Measurements from ENCODE around the gene CAPN9.
"Not testable (repeated sequence)": the region's sequence is repeated elsewhere in the genome, so short reads cannot be mapped to it uniquely, and the experiment has no call there.

Gene CAPN9

DNA sequence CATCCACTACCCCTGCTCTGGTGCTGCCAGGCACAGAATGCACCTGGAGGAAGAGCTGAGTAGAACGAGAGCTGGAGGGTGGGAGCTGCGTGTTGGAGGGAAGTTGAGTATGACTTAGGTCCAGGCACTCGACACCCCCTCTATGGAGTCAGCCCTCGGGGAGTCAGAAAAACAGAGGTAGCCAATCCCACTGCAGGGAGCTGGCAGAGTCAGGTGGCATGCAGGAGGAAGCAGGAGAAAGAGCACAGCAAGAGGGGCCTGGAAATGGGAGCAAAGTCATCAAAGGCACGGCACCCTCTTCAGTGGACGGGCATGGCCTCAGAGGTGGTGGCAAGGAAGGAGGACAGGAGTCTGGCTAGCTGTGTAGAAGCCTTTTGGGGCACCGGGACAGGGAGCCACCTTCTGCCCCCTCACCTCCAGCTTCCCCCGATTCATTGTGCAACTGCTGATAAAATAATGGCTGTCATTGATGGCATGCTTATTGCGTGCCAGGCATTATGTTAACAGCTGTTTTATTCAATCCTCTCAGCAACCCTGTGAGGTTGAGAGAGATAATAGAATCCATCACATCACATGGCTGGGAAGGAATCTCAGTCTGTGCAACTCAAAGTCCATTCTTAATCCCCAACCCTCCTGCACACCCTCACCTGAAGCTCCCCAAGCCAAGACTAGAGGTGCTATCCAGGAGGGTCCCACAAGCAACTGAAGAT lies 79.1 kb downstream of the CAPN9 start:
- DNase-seq, result no peak

DNA sequence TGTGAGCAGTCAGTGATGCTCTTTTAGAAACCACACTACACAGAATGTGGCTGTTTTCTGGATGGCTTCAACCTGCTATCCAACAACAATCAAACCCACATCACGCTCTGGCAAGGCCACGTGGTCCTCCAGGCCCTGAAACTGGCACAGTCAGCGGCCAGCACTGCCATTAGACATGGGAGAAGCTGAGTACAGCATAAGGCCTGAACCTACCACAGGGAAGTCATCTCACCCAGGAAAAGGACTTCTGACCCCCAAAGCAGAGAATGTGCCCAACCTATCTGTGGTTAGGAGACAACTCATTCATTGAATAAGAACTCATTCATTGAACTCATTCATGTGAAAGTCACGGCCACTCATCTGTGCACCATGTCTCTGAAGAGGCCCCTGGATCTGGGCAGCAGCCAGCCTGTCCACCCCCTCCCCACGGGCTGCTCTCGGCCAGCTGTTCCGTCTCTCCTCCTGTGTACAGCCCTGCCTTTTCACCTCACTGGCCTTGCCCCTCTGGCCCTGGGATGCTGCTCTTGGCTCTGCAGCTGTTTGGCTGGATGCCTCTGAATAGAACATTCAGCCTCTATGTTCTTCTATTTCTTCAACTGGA lies 80.0 kb downstream of the CAPN9 start:
- no peak for DNase-seq

GRCh38 chr1:230827801-230828200 lies 80.6 kb downstream of the CAPN9 start:
- DNase-seq, result no peak

- no peak for DNase-seq
These were observed 81.2 kb downstream of the CAPN9 start for GRCh38 chr1:230828421-230828820.

GRCh38 chr1:230831771-230832170 lies 84.6 kb downstream of the CAPN9 start:
- no peak for DNase-seq

- DNase-seq, result no peak
These were observed 85.3 kb downstream of the CAPN9 start for GRCh38 chr1:230832476-230832875.

- DNase-seq, result no peak
These were observed 86.3 kb downstream of the CAPN9 start for GRCh38 chr1:230833511-230833910.

- DNase-seq, result no peak
These were observed 87.1 kb downstream of the CAPN9 start for GRCh38 chr1:230834292-230834691.

- no peak for DNase-seq
These were observed 89.2 kb downstream of the CAPN9 start for GRCh38 chr1:230836347-230836746.

GRCh38 chr1:230836793-230837192 lies 89.6 kb downstream of the CAPN9 start:
- DNase-seq, result no peak

GRCh38 chr1:230839173-230839572 lies 92.0 kb downstream of the CAPN9 start:
- no peak for DNase-seq

- DNase-seq, result no peak
These were observed 95.6 kb downstream of the CAPN9 start for GRCh38 chr1:230842801-230843200.

- DNase-seq, result no peak
These were observed 96.5 kb downstream of the CAPN9 start for GRCh38 chr1:230843503-230844309.

DNA sequence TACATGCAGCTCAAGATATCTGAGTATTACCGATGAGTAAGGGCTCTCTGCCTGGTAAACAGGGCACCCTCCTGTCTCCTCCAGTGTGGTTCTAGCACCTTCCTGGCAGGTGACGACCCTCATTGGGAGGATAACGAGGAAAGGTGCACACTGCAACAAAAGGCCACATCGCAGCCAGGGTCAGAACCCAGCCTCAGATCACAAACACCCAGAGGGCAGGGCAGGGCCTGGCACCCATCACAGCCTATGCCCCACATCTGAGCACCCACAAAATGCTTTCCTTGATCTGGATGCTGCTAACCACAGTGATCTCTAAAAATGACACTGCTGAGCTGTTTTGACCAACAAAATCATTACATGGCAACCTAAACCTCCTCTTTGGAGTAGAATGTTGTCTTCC lies 97.4 kb downstream of the CAPN9 start:
- no peak for DNase-seq

DNA sequence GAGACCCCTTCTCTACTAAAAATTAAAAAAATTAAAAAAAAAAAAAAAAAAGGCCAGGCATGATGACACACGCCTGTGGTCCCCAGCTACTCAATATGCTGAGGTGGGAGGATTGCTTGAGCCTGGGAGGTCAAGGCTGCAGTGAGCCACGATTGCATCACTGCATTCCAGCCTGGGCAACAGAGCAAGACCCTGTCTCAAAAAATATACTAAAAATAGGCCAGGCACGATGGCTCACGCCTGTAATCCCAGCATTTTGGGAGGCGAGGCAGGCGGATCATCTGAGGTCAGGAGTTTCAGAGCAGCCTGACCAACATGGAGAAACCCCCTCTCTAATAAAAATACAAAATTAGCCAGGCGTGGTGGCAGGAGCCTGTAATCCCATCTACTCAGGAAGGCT lies 98.0 kb downstream of the CAPN9 start:
- DNase-seq, result not testable (repeated sequence)

DNA sequence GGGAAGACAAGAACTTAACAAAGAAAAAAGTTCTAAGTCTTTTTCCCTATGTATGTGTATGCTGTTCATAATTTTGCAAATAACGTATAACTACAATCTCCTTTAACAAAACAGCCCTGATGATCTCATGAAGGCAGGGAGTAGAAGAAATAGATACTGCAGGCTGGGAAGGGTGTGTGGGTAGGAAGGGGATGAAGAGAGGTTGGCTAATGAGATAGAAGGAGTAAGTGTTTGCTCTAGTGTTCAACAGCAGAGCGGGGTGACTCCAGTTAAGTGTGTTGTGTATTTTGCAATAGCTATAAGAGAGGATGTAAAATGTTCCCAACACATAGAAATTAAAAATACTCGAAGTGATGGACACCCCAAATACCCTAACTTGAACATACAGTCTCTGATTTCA lies 101.0 kb downstream of the CAPN9 start:
- no peak for DNase-seq

GRCh38 chr1:230849451-230850224 lies 102.5 kb downstream of the CAPN9 start:
- DNase-seq, result no peak

GRCh38 chr1:230850547-230850946 lies 103.4 kb downstream of the CAPN9 start:
- no peak for DNase-seq

DNA sequence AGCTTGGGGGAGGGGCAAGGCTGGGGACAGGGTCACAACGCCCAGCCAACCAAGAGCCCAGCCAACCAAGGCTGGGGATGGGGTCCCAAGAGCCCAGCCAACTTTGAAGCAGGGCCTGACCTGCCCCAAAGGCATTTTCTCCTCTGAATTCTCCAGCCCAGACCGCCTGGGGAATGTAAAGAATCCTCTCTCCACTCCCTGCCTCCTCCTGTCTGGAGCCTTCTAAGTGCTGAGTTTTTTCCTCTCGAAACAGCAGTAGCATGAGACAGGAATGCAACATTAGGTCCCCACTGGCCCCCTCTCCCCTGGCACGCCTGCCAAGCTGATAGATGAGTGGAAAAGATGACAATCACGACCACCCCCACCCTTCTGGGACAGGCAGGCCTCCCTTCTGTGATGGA lies 104.1 kb downstream of the CAPN9 start:
- no peak for DNase-seq

All from activated CD4-positive, alpha-beta T cell treated with anti-CD3 and anti-CD28 coated beads, Interleukin-2, amount 50 U/mL, for 48 hours (primary cell).